Measurements from ENCODE around the gene CYGB. TPM values are rescaled to one million over a fixed set of nuclear protein-coding genes. Genes with fewer than 3 reads are reported as not detected.

CYGB gene
- total and polyA plus RNA-seq, 9 of the 15 experiments (the other 6 are each of a cell fraction or from before 2014, with no cell fraction given) = 0.08 to 0.95 (median 0.18) TPM; not detected in 5

DNA sequence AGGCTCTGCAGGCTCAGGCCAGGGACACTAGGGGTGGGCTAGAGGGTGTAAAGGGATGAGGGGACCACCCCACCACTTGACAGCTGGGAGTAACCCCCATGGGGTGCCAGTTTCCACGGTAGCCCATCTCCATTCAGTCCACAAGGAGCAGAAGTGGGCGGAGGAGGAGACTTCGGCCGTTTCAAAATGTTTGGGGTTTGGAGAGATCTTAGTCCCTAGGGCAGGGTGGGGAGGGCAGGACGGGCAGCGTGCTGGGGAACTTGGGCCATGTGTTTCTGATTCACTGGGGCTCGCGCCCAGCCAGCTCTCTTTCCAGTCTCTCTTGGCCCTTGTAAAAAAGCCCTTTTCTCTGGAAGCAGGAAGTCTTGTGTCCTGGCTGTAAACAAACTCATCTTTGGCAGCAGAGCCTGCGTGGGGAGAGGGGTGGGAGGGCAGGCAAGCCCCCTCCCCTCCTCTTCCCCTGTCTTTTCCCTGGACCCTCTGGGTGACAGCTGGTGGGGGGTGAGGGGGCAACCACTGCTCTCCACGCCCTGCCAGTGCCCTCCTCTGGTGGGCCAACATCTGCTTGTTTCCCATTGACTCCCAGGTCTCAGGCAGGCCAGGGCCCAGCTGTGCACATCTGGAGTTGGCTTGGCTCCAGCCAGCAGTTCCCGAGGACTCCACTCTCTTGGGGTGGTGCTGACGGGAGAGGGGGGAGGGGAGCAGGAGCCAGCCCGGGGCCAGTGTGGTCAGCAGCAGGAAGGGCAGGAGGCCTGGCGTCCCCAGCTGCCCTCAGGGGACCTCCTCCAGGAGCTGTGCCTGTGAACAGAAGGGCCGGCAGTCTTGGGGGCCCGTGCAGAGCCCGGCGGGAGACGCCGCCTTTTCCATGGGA lies 8.1 kb downstream of the CYGB start (continued):
- TF ChIP-seq, protein P1, sequence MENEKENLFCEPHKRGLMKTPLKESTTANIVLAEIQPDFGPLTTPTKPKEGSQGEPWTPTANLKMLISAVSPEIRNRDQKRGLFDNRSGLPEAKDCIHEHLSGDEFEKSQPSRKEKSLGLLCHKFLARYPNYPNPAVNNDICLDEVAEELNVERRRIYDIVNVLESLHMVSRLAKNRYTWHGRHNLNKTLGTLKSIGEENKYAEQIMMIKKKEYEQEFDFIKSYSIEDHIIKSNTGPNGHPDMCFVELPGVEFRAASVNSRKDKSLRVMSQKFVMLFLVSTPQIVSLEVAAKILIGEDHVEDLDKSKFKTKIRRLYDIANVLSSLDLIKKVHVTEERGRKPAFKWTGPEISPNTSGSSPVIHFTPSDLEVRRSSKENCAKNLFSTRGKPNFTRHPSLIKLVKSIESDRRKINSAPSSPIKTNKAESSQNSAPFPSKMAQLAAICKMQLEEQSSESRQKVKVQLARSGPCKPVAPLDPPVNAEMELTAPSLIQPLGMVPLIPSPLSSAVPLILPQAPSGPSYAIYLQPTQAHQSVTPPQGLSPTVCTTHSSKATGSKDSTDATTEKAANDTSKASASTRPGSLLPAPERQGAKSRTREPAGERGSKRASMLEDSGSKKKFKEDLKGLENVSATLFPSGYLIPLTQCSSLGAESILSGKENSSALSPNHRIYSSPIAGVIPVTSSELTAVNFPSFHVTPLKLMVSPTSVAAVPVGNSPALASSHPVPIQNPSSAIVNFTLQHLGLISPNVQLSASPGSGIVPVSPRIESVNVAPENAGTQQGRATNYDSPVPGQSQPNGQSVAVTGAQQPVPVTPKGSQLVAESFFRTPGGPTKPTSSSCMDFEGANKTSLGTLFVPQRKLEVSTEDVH (IDR thresholded peaks at IDR 0.05; ENCODE audit: low read depth, partially characterized antibody) = no peak
- TF ChIP-seq PHF21A (IDR thresholded peaks at IDR 0.05; ENCODE audit: borderline replicate concordance, low read depth) (no peak), PBX2 (CRISPR knock-in tag; IDR thresholded peaks at IDR 0.05; ENCODE audit: low read depth) (no peak), PBX2 (tag; conservative IDR thresholded peaks at IDR 0.05; ENCODE audit: low read depth) (no peak), ARID3B (CRISPR knock-in tag; IDR thresholded peaks at IDR 0.05; ENCODE audit: borderline replicate concordance) (no peak), ZNF655 (CRISPR knock-in tag; IDR thresholded peaks at IDR 0.05) (no peak), LCOR (CRISPR knock-in tag; IDR thresholded peaks at IDR 0.05) (no peak), ILK (tag; IDR thresholded peaks at IDR 0.05; ENCODE audit: borderline replicate concordance, low read depth) (no peak), RBFOX2 (IDR thresholded peaks at IDR 0.05; ENCODE audit: low read depth, low read length) (peak; percentile 68), ZNF707 (CRISPR knock-in tag; conservative IDR thresholded peaks at IDR 0.05) (no peak), PTBP1 (IDR thresholded peaks at IDR 0.05; ENCODE audit: low read depth, low read length) (no peak), NFE2L1 (tag; IDR thresholded peaks at IDR 0.05; ENCODE audit: borderline replicate concordance, low read depth) (no peak)
- TF ChIP-seq, protein P2, sequence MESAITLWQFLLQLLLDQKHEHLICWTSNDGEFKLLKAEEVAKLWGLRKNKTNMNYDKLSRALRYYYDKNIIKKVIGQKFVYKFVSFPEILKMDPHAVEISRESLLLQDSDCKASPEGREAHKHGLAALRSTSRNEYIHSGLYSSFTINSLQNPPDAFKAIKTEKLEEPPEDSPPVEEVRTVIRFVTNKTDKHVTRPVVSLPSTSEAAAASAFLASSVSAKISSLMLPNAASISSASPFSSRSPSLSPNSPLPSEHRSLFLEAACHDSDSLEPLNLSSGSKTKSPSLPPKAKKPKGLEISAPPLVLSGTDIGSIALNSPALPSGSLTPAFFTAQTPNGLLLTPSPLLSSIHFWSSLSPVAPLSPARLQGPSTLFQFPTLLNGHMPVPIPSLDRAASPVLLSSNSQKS (CRISPR knock-in tag; IDR thresholded peaks at IDR 0.05) = no peak
- TF ChIP-seq, protein P3, sequence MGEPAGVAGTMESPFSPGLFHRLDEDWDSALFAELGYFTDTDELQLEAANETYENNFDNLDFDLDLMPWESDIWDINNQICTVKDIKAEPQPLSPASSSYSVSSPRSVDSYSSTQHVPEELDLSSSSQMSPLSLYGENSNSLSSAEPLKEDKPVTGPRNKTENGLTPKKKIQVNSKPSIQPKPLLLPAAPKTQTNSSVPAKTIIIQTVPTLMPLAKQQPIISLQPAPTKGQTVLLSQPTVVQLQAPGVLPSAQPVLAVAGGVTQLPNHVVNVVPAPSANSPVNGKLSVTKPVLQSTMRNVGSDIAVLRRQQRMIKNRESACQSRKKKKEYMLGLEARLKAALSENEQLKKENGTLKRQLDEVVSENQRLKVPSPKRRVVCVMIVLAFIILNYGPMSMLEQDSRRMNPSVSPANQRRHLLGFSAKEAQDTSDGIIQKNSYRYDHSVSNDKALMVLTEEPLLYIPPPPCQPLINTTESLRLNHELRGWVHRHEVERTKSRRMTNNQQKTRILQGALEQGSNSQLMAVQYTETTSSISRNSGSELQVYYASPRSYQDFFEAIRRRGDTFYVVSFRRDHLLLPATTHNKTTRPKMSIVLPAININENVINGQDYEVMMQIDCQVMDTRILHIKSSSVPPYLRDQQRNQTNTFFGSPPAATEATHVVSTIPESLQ (CRISPR knock-in tag; IDR thresholded peaks at IDR 0.05) = no peak

Data from K562 (cell line).